ENCODE measurements around the gene PGPEP1. TPM values are rescaled to one million over a fixed set of nuclear protein-coding genes. Genes with fewer than 3 reads are reported as not detected.

Gene PGPEP1
- total RNA-seq, 4 donors from 2014 or later, result 0.83 to 10.1 (median 5.3) TPM

GRCh38 chr19:18308051-18308947 is 32.1 kb upstream of the PGPEP1 start:
- H3K27ac ChIP-seq, result peak overlapping the region; percentile 92 to 97 (median 94)
- H3K4me3 ChIP-seq, result no peak overlapping the region
- WGBS, 2 donors, result 83% methylated on average over 7 of the region's 20 CpGs; no CpG with 5 or more reads in 1 of the 2 donors
- H3K36me3 ChIP-seq, result peaks cover 13 to 61% (median 18%) of the 10 kb centered on the region in 3 donors
- TF ChIP-seq CTCF (IDR thresholded peaks at IDR 0.05), result no peak
- no peak for TF ChIP-seq POLR2A (IDR thresholded peaks at IDR 0.05)
- DNase-seq, result no peak
- H3K9me3 ChIP-seq, result no peaks in the 10 kb centered on the region
- no peaks in the 10 kb centered on the region for H3K27me3 ChIP-seq
- peaks cover 39 to 65% (median 50%) of the 10 kb centered on the region in 3 donors for H3K4me1 ChIP-seq
- intact Hi-C loops (cut with DNase I), result no loop called here

GRCh38 chr19:18308948-18309325 is 31.5 kb upstream of the PGPEP1 start:
- TF ChIP-seq POLR2A (IDR thresholded peaks at IDR 0.05), result no peak
- TF ChIP-seq CTCF (IDR thresholded peaks at IDR 0.05), result no peak
- peaks cover 37 to 59% (median 43%) of the 10 kb centered on the region in 3 donors for H3K4me1 ChIP-seq
- no peak overlapping the region for H3K4me3 ChIP-seq
- H3K36me3 ChIP-seq, result peaks cover 13 to 68% (median 19%) of the 10 kb centered on the region in 3 donors
- no peak for DNase-seq
- intact Hi-C loops (cut with DNase I), result no loop called here
- H3K27me3 ChIP-seq, result no peaks in the 10 kb centered on the region
- H3K9me3 ChIP-seq, result no peaks in the 10 kb centered on the region
- WGBS, 2 donors, result no CpG with 5 or more reads among the region's 7 CpGs
- peak overlapping the region in 2 of 4 donors; percentile 94 to 95 for H3K27ac ChIP-seq

GRCh38 chr19:18309525-18310064 is 30.8 kb upstream of the PGPEP1 start:
- WGBS, 2 donors, result 65 to 74% methylated on average over 10 to 16 of the region's 33 CpGs
- H3K4me1 ChIP-seq, result peaks cover 32 to 52% (median 38%) of the 10 kb centered on the region in 3 donors
- H3K27me3 ChIP-seq, result no peaks in the 10 kb centered on the region
- intact Hi-C loops (cut with DNase I), result no loop called here
- no peak overlapping the region for H3K4me3 ChIP-seq
- H3K36me3 ChIP-seq, result peaks cover 13 to 74% (median 25%) of the 10 kb centered on the region in 3 donors
- no peak for DNase-seq
- TF ChIP-seq POLR2A (IDR thresholded peaks at IDR 0.05) (no peak), CTCF (IDR thresholded peaks at IDR 0.05) (no peak)
- no peak overlapping the region for H3K27ac ChIP-seq
- H3K9me3 ChIP-seq, result no peaks in the 10 kb centered on the region

GRCh38 chr19:18310118-18310909 is 30.1 kb upstream of the PGPEP1 start:
- Histone ChIP-seq H3K27ac (no peak overlapping the region), H3K9me3 (no peaks in the 10 kb centered on the region), H3K4me1 (peaks cover 25 to 45% (median 31%) of the 10 kb centered on the region in 3 donors), H3K36me3 (peaks cover 13 to 80% (median 26%) of the 10 kb centered on the region in 3 donors), H3K4me3 (no peak overlapping the region), H3K27me3 (no peaks in the 10 kb centered on the region)
- TF ChIP-seq CTCF (IDR thresholded peaks at IDR 0.05) (no peak), POLR2A (IDR thresholded peaks at IDR 0.05) (no peak)
- 77 to 87% methylated on average over 11 to 15 of the region's 23 CpGs for WGBS, 2 donors
- no peak for DNase-seq
- intact Hi-C loops (cut with DNase I), result no loop called here

Measured in esophagus squamous epithelium (tissue), 5 donors.